Lung (tissue), 12 donors: Measurements from ENCODE around the gene NTHL1. TPM values are rescaled to one million over a fixed set of nuclear protein-coding genes. Genes with fewer than 3 reads are reported as not detected.

Experiments
- ATAC-seq: fragments of 200-7000 bp; cut with Tn5 transposase; one replicate; pipeline ENCODE4 v1.9.1; 2020; ENCODE audit warnings: moderate number of reproducible peaks; ENCODE audit not compliant: insufficient read depth, low FRiP score
- DNase-seq, 3 donors: peaks; one replicate each; pipeline ENCODE4 v3.0.0-alpha.2; 2013 to 2017
- H3K27ac ChIP-seq, 2 donors: one replicate each; pipeline ENCODE4 v1.5.1; 2013; ENCODE audit warnings: mild to moderate bottlenecking in 2 of 2, moderate library complexity in 2 of 2, control low read depth in 1 of 2, inconsistent platforms in 1 of 2, low read depth in 1 of 2, low read length in 1 of 2
- H3K27me3 ChIP-seq, 3 donors: one replicate each; pipeline ENCODE4 v1.5.1; 2013; ENCODE audit warnings: low read length in 2 of 3; ENCODE audit not compliant: control insufficient read depth in 3 of 3, insufficient read depth in 3 of 3
- H3K36me3 ChIP-seq, 4 donors: one replicate each; pipeline ENCODE4 v1.5.1; 2013; ENCODE audit warnings: low read length in 4 of 4, mild to moderate bottlenecking in 1 of 4, moderate library complexity in 1 of 4; ENCODE audit not compliant: control insufficient read depth in 4 of 4, insufficient read depth in 4 of 4
- H3K4me1 ChIP-seq, 5 donors: one replicate each; pipeline ENCODE4 v1.5.1; 2013; ENCODE audit warnings: low read length in 5 of 5, mild to moderate bottlenecking in 2 of 5, moderate library complexity in 1 of 5; ENCODE audit not compliant: control insufficient read depth in 5 of 5, insufficient read depth in 5 of 5
- H3K4me3 ChIP-seq: one replicate; pipeline ENCODE4 v1.5.1; 2013; ENCODE audit warnings: mild to moderate bottlenecking, control low read depth, moderate library complexity
- H3K9ac ChIP-seq, 2 donors: one replicate each; pipeline ENCODE4 v1.5.1; 2013; ENCODE audit warnings: low read length in 2 of 2, control low read depth in 1 of 2; ENCODE audit not compliant: insufficient read depth in 1 of 2
- H3K9me3 ChIP-seq, 4 donors: one replicate each; pipeline ENCODE4 v1.5.1; 2013; ENCODE audit warnings: low read length in 3 of 4, mild to moderate bottlenecking in 1 of 4, moderate library complexity in 1 of 4; ENCODE audit not compliant: control insufficient read depth in 4 of 4, insufficient read depth in 3 of 4
- CTCF ChIP-seq: IDR thresholded peaks from 2 replicates; pipeline ENCODE4 v1.5.1; 2012; ENCODE audit warnings: mild to moderate bottlenecking; ENCODE audit errors: control extremely low read depth, extremely low read depth
- WGBS, 2 donors: extraction: QIAGEN DNeasy Blood & Tissue Kit; methylation state at CpG; one replicate each; pipeline ENCODE4 v1.1.7; 2013; 5-methylcytosine and 5-hydroxymethylcytosine counted together
- polyA plus RNA-seq, 2 donors: library from polyadenylated mRNA; stranded (reverse); fragments of 200-250 nt; gene quantifications; one replicate each; pipeline ENCODE4 v1.2.1, GENCODE V29; 2013
- total RNA-seq, 2 donors: library from RNA; depleted of rRNA in 1 of 2; stranded (reverse); fragments of >200 nt in 1 of 2; gene quantifications; one replicate each; pipeline ENCODE4 v1.2.1, GENCODE V29; 2014 to 2021
- donor health status: control.
- donor health status: control.
- donor health status: Bipolar disorder and iron deficiency.
- donor health status: healthy.
- donor health status: DM: yes; HTN: yes; CAD: no.

NTHL1 gene
- total and polyA plus RNA-seq, 4 donors = 19.3 to 43.5 (median 29.1) TPM

- no peak for ATAC-seq
- no peaks in the 10 kb centered on the region for H3K9me3 ChIP-seq
- H3K9ac ChIP-seq = no peak overlapping the region
- no peak for DNase-seq
- H3K27me3 ChIP-seq = no peaks in the 10 kb centered on the region
- H3K4me3 ChIP-seq = peak overlapping the region; percentile 54
- WGBS, 2 donors = 45 to 46% methylated on average over 3 of the region's 3 CpGs
- H3K27ac ChIP-seq = peak overlapping the region; percentile 43 to 65
- TF ChIP-seq CTCF = no peak
- H3K4me1 ChIP-seq = peaks cover 0 to 44% (median 25%) of the 10 kb centered on the region in 5 donors
- peaks cover 0 to 13% (median 0%) of the 10 kb centered on the region in 4 donors for H3K36me3 ChIP-seq
Measured at GRCh38 chr16:2028146-2028545, 19.5 kb downstream of the NTHL1 start.

- H3K9ac ChIP-seq = no peak overlapping the region
- H3K9me3 ChIP-seq = no peaks in the 10 kb centered on the region
- no peaks in the 10 kb centered on the region for H3K27me3 ChIP-seq
- no peak for ATAC-seq
- H3K4me1 ChIP-seq = peaks cover 0 to 44% (median 22%) of the 10 kb centered on the region in 5 donors
- TF ChIP-seq CTCF = no peak
- WGBS, 2 donors = 4 to 16% methylated on average over 49 to 76 of the region's 76 CpGs
- DNase-seq = no peak
- peaks cover 0 to 12% (median 0%) of the 10 kb centered on the region in 4 donors for H3K36me3 ChIP-seq
- peak overlapping the region; percentile 54 for H3K4me3 ChIP-seq
- H3K27ac ChIP-seq = peak overlapping the region; percentile 80 to 82
Measured at GRCh38 chr16:2027024-2028010, 20.3 kb downstream of the NTHL1 start.

GRCh38 chr16:2026461-2027023 is 21.1 kb downstream of the NTHL1 start, which contains the start of gene NHERF2:
Gene NHERF2 (plus strand): TSS chr16:2026902. CDS start chr16:2027006, 104 bp downstream.
- no peaks in the 10 kb centered on the region for H3K27me3 ChIP-seq
- DNase-seq (peak in 2 of 3 donors; percentile 45 to 57), ATAC-seq (no peak)
- peaks cover 0 to 42% (median 22%) of the 10 kb centered on the region in 5 donors for H3K4me1 ChIP-seq
- no peaks in the 10 kb centered on the region for H3K9me3 ChIP-seq
- H3K36me3 ChIP-seq = peaks cover 0 to 12% (median 0%) of the 10 kb centered on the region in 4 donors
- TF ChIP-seq CTCF = no peak
- WGBS, 2 donors = 6 to 31% methylated on average over 19 to 59 of the region's 59 CpGs
- no peak within 1 kb of the TSS for H3K9ac ChIP-seq
- peak within 1 kb of the TSS; percentile 54 for H3K4me3 ChIP-seq
- peak within 1 kb of the TSS; percentile 80 to 82 for H3K27ac ChIP-seq
